ENCODE results near the gene LARGE1. TPM values are rescaled to one million over a fixed set of nuclear protein-coding genes. Genes with fewer than 3 reads are reported as not detected.

The LARGE1 gene
- polyA plus RNA-seq, 1 donor from 2014 or later = 1.4 TPM

- Mint-ChIP-seq H3K4me1 (peaks cover 25 to 42% (median 32%) of the 10 kb centered on the region in 3 donors), H3K9me3 (no peaks in the 10 kb centered on the region), H3K27ac (no peak overlapping the region), H3K27me3 (no peaks in the 10 kb centered on the region), H3K36me3 (peaks cover 2% of the 10 kb centered on the region), H3K4me3 (no peak overlapping the region)
These were observed 33.6 kb downstream of the LARGE1 start for GRCh38 chr22:33886696-33887095.

- H3K36me3 Mint-ChIP-seq = peaks cover 2% of the 10 kb centered on the region
- peak overlapping the region in 1 of 3 donors; percentile 84 for H3K27ac Mint-ChIP-seq
- no peaks in the 10 kb centered on the region for H3K9me3 Mint-ChIP-seq
- H3K4me1 Mint-ChIP-seq = peaks cover 21 to 31% (median 26%) of the 10 kb centered on the region in 3 donors
- H3K4me3 Mint-ChIP-seq = no peak overlapping the region
- H3K27me3 Mint-ChIP-seq = no peaks in the 10 kb centered on the region
These were observed 35.4 kb downstream of the LARGE1 start for GRCh38 chr22:33884829-33885228.

- Mint-ChIP-seq H3K4me3 (peak overlapping the region in 1 of 4 donors; percentile 49), H3K4me1 (peaks cover 20 to 27% (median 20%) of the 10 kb centered on the region in 3 donors), H3K9me3 (no peaks in the 10 kb centered on the region), H3K27ac (no peak overlapping the region), H3K36me3 (peaks cover 2% of the 10 kb centered on the region), H3K27me3 (no peaks in the 10 kb centered on the region)
These were observed 36.1 kb downstream of the LARGE1 start for GRCh38 chr22:33883961-33884808.

GRCh38 chr22:33883561-33883960, 36.7 kb downstream of the LARGE1 start:
- no peak overlapping the region for H3K27ac Mint-ChIP-seq
- H3K4me1 Mint-ChIP-seq = peaks cover 14 to 21% (median 15%) of the 10 kb centered on the region in 3 donors
- H3K4me3 Mint-ChIP-seq = no peak overlapping the region
- peaks cover 2% of the 10 kb centered on the region for H3K36me3 Mint-ChIP-seq
- no peaks in the 10 kb centered on the region for H3K9me3 Mint-ChIP-seq
- H3K27me3 Mint-ChIP-seq = no peaks in the 10 kb centered on the region

- Mint-ChIP-seq H3K27ac (no peak overlapping the region), H3K4me3 (peak overlapping the region in 1 of 4 donors; percentile 38), H3K27me3 (no peaks in the 10 kb centered on the region), H3K4me1 (peaks cover 14 to 18% (median 15%) of the 10 kb centered on the region in 3 donors), H3K36me3 (peaks cover 2% of the 10 kb centered on the region), H3K9me3 (no peaks in the 10 kb centered on the region)
These were observed 37.3 kb downstream of the LARGE1 start for GRCh38 chr22:33882991-33883390.

GRCh38 chr22:33880986-33881385, 39.3 kb downstream of the LARGE1 start:
- peaks cover 2% of the 10 kb centered on the region for H3K36me3 Mint-ChIP-seq
- no peaks in the 10 kb centered on the region for H3K9me3 Mint-ChIP-seq
- no peak overlapping the region for H3K27ac Mint-ChIP-seq
- H3K27me3 Mint-ChIP-seq = no peaks in the 10 kb centered on the region
- H3K4me3 Mint-ChIP-seq = no peak overlapping the region
- H3K4me1 Mint-ChIP-seq = peaks cover 14 to 16% (median 16%) of the 10 kb centered on the region in 3 donors

GRCh38 chr22:33879796-33880195, 40.5 kb downstream of the LARGE1 start:
- Mint-ChIP-seq H3K9me3 (no peaks in the 10 kb centered on the region), H3K27ac (no peak overlapping the region), H3K36me3 (peaks cover 2% of the 10 kb centered on the region), H3K4me1 (peaks cover 11 to 14% (median 14%) of the 10 kb centered on the region in 3 donors), H3K27me3 (no peaks in the 10 kb centered on the region), H3K4me3 (no peak overlapping the region)

- Mint-ChIP-seq H3K27me3 (no peaks in the 10 kb centered on the region), H3K36me3 (peaks cover 5% of the 10 kb centered on the region), H3K4me3 (no peak overlapping the region), H3K27ac (no peak overlapping the region), H3K9me3 (no peaks in the 10 kb centered on the region), H3K4me1 (peaks cover 6 to 12% (median 9%) of the 10 kb centered on the region in 3 donors)
These were observed 45.0 kb downstream of the LARGE1 start for GRCh38 chr22:33875316-33875715.

GRCh38 chr22:33874206-33874605, 46.1 kb downstream of the LARGE1 start:
- H3K27ac Mint-ChIP-seq = no peak overlapping the region
- no peaks in the 10 kb centered on the region for H3K9me3 Mint-ChIP-seq
- no peak overlapping the region for H3K4me3 Mint-ChIP-seq
- H3K4me1 Mint-ChIP-seq = peaks cover 3 to 15% (median 10%) of the 10 kb centered on the region in 3 donors
- H3K36me3 Mint-ChIP-seq = peaks cover 5% of the 10 kb centered on the region
- H3K27me3 Mint-ChIP-seq = no peaks in the 10 kb centered on the region

- peaks cover 3 to 17% (median 11%) of the 10 kb centered on the region in 3 donors for H3K4me1 Mint-ChIP-seq
- no peak overlapping the region for H3K27ac Mint-ChIP-seq
- no peaks in the 10 kb centered on the region for H3K27me3 Mint-ChIP-seq
These were observed 46.6 kb downstream of the LARGE1 start for GRCh38 chr22:33873666-33874065.

GRCh38 chr22:33873186-33873585, 47.1 kb downstream of the LARGE1 start:
- Mint-ChIP-seq H3K36me3 (peaks cover 7% of the 10 kb centered on the region), H3K4me3 (no peak overlapping the region), H3K27ac (peak overlapping the region in 1 of 3 donors; percentile 23), H3K9me3 (no peaks in the 10 kb centered on the region), H3K4me1 (peaks cover 3 to 21% (median 16%) of the 10 kb centered on the region in 3 donors), H3K27me3 (no peaks in the 10 kb centered on the region)

More at GRCh38 chr22:33873666-33874065, 46.6 kb downstream of the LARGE1 start:
- peaks cover 5% of the 10 kb centered on the region for H3K36me3 Mint-ChIP-seq
- H3K9me3 Mint-ChIP-seq = no peaks in the 10 kb centered on the region
- no peak overlapping the region for H3K4me3 Mint-ChIP-seq

- Mint-ChIP-seq H3K27ac (peak overlapping the region in 1 of 3 donors; percentile 86), H3K27me3 (no peaks in the 10 kb centered on the region), H3K9me3 (no peaks in the 10 kb centered on the region), H3K4me1 (peaks cover 3 to 21% (median 16%) of the 10 kb centered on the region in 3 donors), H3K4me3 (peak overlapping the region in 1 of 4 donors; percentile 45), H3K36me3 (peaks cover 7% of the 10 kb centered on the region)
These were observed 48.3 kb downstream of the LARGE1 start for GRCh38 chr22:33871935-33872334.

- H3K4me1 Mint-ChIP-seq = peaks cover 9 to 27% (median 19%) of the 10 kb centered on the region in 3 donors
- peaks cover 5% of the 10 kb centered on the region for H3K36me3 Mint-ChIP-seq
- no peaks in the 10 kb centered on the region for H3K27me3 Mint-ChIP-seq
- H3K9me3 Mint-ChIP-seq = no peaks in the 10 kb centered on the region
- H3K27ac Mint-ChIP-seq = no peak overlapping the region
- no peak overlapping the region for H3K4me3 Mint-ChIP-seq
These were observed 50.3 kb downstream of the LARGE1 start for GRCh38 chr22:33869946-33870345.

GRCh38 chr22:33867971-33868370, 52.3 kb downstream of the LARGE1 start:
- peaks cover 2% of the 10 kb centered on the region for H3K36me3 Mint-ChIP-seq
- H3K4me1 Mint-ChIP-seq = peaks cover 12 to 30% (median 27%) of the 10 kb centered on the region in 3 donors
- H3K27ac Mint-ChIP-seq = no peak overlapping the region
- H3K4me3 Mint-ChIP-seq = no peak overlapping the region
- no peaks in the 10 kb centered on the region for H3K9me3 Mint-ChIP-seq
- H3K27me3 Mint-ChIP-seq = no peaks in the 10 kb centered on the region

- Mint-ChIP-seq H3K4me3 (peak overlapping the region in 1 of 4 donors; percentile 13), H3K36me3 (peaks cover 2% of the 10 kb centered on the region), H3K27ac (no peak overlapping the region), H3K27me3 (no peaks in the 10 kb centered on the region), H3K4me1 (peaks cover 12 to 28% (median 27%) of the 10 kb centered on the region in 3 donors), H3K9me3 (no peaks in the 10 kb centered on the region)
These were observed 53.0 kb downstream of the LARGE1 start for GRCh38 chr22:33867118-33867866.

All from IgD-negative memory B cell (primary cell).